22Rv1 (cell line): ENCODE results near the gene RACK1.
A peak's percentile ranks its signal among the peaks of the same experiment; 100 is the strongest.
"Not testable (repeated sequence)": the region's sequence is repeated elsewhere in the genome, so short reads cannot be mapped to it uniquely, and the experiment has no call there.

Experiments
- H3K27ac ChIP-seq: fragments of 450-650 bp; 2 replicates; pipeline ENCODE4 v1.5.1; 2017
- ZFX ChIP-seq: fragments of 450-650 bp; IDR thresholded peaks from 2 replicates; pipeline ENCODE4 v1.6.1; 2017; ENCODE audit warnings: antibody characterized with exemption, borderline replicate concordance
- TF ChIP-seq, protein P1 (sequence below): fragments of 450-650 bp; IDR thresholded peaks from 2 replicates; pipeline ENCODE4 v1.5.1; 2017; ENCODE audit warnings: mild to moderate bottlenecking

The RACK1 gene

DNA sequence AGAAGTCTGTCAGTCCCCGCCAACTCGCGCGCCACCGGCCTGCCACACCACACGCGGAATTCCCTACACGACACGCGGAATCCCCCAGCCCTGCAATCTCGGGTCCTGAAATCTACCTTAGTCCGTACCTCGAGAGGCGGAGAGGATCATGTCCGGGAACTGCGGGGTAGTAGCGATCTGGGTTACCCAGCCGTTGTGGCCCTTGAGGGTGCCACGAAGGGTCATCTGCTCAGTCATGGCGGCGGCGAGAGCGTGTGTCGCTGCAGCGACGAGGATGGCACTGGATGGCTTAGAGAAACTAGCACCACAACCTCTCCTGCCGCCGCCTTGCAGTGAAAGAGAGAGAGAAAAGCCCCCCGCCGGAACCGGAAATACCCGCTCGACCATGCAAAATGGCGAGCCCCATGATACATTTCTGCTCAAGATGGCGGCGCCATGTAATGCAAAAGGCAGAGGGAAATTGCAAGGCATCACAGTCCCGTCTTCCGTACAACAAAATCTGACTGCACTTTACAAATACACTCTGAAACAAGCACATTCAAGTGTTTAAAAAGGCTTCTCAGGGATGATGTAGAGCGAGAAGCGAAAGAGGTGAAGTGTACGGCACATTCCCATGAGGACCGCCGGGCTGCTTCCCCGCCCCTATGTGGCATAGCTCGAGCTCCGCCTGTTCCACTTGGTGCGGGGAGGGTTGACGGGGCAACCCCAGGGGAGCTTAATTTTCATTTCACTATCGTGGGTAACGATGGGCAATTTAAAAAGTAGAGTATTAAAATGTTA is at the start of gene RACK1:
Gene RACK1, minus strand, starts transcription at position 343 of the 780 bp plus-strand sequence. Its CDS starts 106 bp downstream, at position 237.
- peak within 1 kb of the TSS; percentile 97 for H3K27ac ChIP-seq
- TF ChIP-seq, protein P1, sequence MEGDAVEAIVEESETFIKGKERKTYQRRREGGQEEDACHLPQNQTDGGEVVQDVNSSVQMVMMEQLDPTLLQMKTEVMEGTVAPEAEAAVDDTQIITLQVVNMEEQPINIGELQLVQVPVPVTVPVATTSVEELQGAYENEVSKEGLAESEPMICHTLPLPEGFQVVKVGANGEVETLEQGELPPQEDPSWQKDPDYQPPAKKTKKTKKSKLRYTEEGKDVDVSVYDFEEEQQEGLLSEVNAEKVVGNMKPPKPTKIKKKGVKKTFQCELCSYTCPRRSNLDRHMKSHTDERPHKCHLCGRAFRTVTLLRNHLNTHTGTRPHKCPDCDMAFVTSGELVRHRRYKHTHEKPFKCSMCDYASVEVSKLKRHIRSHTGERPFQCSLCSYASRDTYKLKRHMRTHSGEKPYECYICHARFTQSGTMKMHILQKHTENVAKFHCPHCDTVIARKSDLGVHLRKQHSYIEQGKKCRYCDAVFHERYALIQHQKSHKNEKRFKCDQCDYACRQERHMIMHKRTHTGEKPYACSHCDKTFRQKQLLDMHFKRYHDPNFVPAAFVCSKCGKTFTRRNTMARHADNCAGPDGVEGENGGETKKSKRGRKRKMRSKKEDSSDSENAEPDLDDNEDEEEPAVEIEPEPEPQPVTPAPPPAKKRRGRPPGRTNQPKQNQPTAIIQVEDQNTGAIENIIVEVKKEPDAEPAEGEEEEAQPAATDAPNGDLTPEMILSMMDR: no peak
- no peak for TF ChIP-seq ZFX

DNA sequence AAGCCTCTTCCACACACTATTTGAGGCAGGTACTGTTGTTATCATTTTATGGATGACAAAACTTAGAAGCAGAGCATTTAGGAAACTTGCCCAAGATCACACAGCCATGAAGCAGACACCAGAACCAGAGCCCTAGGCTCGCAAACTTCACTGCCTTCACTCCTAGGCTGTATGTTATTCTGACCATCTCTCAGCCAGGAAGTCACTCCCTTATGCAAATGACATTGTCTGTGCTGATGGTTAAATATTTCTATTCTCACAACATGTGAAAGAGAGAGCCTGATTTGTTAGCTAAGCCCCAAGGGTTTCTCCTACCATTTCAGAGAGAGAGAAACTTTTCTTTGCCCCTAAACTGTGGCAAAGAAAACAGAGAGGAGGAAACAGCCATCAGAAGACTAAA is 43.6 kb upstream of the RACK1 start:
- not testable (repeated sequence) for H3K27ac ChIP-seq

DNA sequence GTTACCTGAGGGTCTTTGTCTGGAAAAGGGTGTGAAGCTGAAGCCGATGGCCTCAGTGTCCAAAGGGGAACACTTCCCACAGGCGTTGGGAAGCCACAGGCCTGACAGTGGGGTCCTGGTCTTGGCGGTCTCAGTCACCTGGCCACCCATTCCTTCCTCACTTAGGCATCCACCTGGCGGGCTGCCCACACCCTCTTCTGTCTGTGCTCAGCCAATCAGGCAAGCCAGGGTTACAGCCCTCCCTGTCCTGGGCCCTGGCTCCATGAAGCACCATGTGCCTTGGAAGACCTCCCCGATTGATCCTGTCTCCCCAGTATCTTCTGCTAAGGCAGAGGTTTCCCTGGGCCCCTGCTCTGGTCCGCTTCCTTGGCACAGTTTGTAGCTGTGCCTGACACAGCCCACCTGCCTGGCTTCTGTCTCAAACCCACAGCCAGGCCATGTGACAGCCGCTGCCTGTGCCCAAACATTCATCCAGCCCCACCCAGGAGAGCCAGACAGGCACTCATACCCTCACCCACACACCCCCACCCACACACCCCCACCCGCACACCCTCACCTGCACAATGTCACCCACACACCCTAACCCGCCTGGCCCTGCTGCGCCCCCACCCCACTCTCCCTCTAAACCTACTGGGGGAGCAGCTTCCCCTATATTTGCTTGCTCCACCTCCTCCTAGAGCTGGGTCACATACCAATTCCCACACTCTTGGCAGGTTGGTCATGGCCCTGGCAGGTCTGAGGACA is 42.4 kb upstream of the RACK1 start:
- H3K27ac ChIP-seq: not testable (repeated sequence)

DNA sequence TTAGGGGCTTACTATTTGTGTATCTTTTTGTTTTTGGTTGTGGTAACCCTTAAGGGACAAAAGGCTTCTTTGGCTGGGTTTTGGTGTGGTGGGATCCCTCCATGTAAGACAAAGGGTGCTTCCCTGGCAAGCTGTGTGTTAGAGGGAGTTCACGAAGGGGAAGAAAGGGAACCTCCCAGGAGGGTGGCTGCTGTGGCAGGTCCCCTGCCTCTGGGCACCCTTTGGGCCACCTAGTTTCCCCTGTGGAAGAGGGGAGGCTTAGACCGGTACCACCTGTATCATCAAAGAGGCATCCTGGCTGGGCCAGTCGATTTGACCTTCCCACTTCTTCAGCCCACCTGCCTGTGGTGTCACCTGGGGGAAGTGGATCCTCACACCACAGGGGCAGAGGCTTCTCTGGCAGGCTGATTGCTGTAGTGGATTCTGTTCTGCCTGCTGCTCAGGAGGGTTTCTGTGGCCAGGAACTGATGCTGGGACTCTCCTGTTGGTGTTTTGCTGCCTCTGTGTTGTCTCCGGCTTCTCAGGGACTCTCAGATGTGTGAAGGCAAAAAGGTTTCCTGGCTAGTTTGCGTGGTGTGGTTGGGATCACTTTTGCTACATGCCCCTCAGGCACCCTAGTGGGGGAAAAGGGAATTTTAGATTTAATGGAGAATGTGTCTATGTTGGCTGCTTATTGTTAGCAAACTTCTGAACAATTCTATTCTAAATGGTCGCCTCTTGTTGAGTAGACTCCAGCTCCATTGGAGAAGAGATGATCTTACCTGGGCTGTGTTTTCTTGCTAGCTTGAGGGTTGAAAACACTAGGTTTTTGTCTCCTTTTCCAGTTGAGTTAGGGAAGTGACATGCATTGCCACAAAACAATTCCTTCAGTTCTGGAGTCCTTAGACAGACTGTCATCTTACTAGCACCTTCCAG is 40.4 kb upstream of the RACK1 start:
- TF ChIP-seq, protein P1: peak; percentile 27; the same call in 1 of the 2 replicates
- H3K27ac ChIP-seq: not testable (repeated sequence)

DNA sequence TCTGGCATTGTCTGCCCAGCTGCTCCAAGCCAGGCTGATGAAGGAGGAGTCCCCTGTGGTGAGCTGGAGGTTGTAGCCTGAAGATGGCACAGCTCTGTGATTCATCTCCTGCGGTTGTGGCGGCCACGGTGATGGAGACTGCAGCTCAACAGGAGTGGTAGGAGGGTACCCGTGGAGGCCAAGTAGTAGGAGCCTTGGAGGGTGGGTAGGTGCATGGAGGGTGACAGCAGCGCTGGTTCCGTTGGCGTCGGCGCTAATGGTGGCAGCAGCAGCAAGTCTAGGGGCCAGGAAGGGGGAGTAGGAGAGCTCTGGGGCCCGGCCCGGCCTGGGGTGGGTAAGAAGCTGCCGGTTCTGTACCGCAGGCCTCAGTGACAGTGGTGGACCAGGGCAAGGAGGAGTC is 39.6 kb upstream of the RACK1 start:
- no peak for TF ChIP-seq ZFX
- TF ChIP-seq, protein P1: no peak
- H3K27ac ChIP-seq: no peak overlapping the region

DNA sequence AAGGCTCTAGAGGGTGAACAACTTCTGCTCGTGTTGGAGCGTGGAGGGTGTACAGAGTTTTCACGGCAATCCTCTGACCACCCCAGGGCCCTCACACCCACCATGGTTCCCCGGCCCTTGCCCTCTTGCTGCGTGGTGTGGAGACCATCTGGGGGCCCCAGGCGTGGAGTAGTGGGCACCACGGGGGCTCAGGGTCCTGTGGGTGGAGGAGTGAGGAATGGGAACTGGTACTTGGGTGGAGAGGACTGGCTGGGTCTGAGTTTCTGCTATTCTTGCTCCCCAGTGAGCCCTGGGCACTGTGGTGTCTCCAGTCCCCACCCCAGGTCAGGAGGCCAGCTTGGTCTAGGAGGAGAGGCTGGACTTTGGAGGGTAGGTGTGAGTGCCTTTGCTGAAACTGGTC is 39.2 kb upstream of the RACK1 start:
- no peak overlapping the region for H3K27ac ChIP-seq
- no peak for TF ChIP-seq ZFX
- TF ChIP-seq, protein P1: no peak

DNA sequence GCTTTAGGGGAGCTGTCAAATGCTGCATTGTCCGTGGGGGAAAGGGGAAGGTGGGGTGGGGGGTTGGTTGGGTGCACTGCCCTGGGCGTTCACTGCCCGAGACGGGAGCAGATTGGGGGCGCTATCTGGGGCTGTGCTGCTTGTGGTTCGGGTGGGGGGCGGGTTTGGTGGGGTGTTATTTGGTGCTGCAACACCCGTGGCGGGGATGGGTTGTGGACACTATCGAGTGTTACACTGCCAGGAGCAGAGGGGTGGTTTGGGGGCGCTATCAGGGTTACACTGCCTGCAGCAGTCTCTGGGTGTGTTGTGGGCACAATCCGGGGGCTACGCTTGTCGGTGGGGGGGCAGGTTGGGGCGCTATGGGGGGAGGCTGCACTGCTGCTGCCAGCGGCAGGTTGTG is 38.7 kb upstream of the RACK1 start:
- not testable (repeated sequence) for H3K27ac ChIP-seq

DNA sequence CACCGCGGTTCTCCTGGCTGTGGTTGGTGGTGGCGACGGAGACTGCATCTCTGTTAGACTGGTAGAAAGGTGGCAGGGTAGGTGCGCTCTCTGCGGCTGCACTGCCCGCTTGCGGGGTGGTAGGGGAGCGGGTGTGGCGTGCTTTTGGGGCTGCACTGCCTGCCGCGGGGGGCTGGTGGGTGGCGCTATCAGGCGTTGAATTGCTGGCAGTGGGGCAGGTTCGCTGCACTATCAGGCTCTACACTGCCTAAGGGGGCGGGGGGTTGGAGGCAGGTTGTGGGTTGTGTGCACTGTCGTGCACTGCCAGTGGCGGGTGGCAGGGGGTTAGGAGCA is 38.2 kb upstream of the RACK1 start:
- TF ChIP-seq ZFX: no peak
- TF ChIP-seq, protein P1: no peak
- peak overlapping the region; percentile 82 for H3K27ac ChIP-seq
